Measurements from ENCODE around the gene RC3H2. TPM values are rescaled to one million over a fixed set of nuclear protein-coding genes. Genes with fewer than 3 reads are reported as not detected.
"Not testable (repeated sequence)": the region's sequence is repeated elsewhere in the genome, so short reads cannot be mapped to it uniquely, and the experiment has no call there.

Gene RC3H2
- total RNA-seq, 2 donors from 2014 or later: 56.4 to 60.1 TPM

- no peak for TF ChIP-seq CTCF (conservative IDR thresholded peaks at IDR 0.05)
- Histone ChIP-seq H3K9ac (ENCODE audit: extremely low read depth, low read length, poor library complexity, severe bottlenecking) (no peak overlapping the region), H3K27ac (ENCODE audit: low read depth, low read length) (no peak overlapping the region), H3K36me3 (ENCODE audit: control insufficient read depth, insufficient read depth, low read length) (peaks cover 89% of the 10 kb centered on the region), H3K27me3 (ENCODE audit: control insufficient read depth, insufficient read depth, low read length, poor library complexity, severe bottlenecking) (no peaks in the 10 kb centered on the region), H3K4me1 (ENCODE audit: control insufficient read depth, insufficient read depth, low read length) (no peaks in the 10 kb centered on the region), H3K4me3 (ENCODE audit: low read length) (no peak overlapping the region), H3K9me3 (ENCODE audit: control insufficient read depth, low read length) (peaks cover 41% of the 10 kb centered on the region)
- WGBS, 2 experiments (ENCODE audit: insufficient coverage in 1 of 2, insufficient read length in 1 of 2): 93% methylated on average over 3 of the region's 3 CpGs; no CpG with 5 or more reads in 1 of the 2 experiments
- no peak overlapping the region for H3K27ac Mint-ChIP-seq
- DNase-seq: no peak
- H3K9me3 Mint-ChIP-seq: peaks cover 15% of the 10 kb centered on the region
- H3K27me3 Mint-ChIP-seq (ENCODE audit: insufficient read depth): no peaks in the 10 kb centered on the region
- no peak overlapping the region for H3K4me3 Mint-ChIP-seq
- H3K4me1 Mint-ChIP-seq: no peaks in the 10 kb centered on the region
- H3K36me3 Mint-ChIP-seq (ENCODE audit: low read depth): peaks cover 84% of the 10 kb centered on the region
These were observed 47.3 kb downstream of the RC3H2 start for GRCh38 chr9:122857815-122858214.

GRCh38 chr9:122852085-122852786 is 52.9 kb downstream of the RC3H2 start:
- Mint-ChIP-seq H3K9me3 (peaks cover 28% of the 10 kb centered on the region), H3K36me3 (ENCODE audit: low read depth) (peaks cover 68% of the 10 kb centered on the region)
- H3K4me1 Mint-ChIP-seq; H3K27ac Mint-ChIP-seq; DNase-seq; H3K4me3 ChIP-seq (ENCODE audit: low read length); H3K27ac ChIP-seq (ENCODE audit: low read depth, low read length); H3K27me3 Mint-ChIP-seq (ENCODE audit: insufficient read depth); H3K4me3 Mint-ChIP-seq; H3K4me1 ChIP-seq (ENCODE audit: control insufficient read depth, insufficient read depth, low read length); H3K27me3 ChIP-seq (ENCODE audit: control insufficient read depth, insufficient read depth, low read length, poor library complexity, severe bottlenecking); H3K9ac ChIP-seq (ENCODE audit: extremely low read depth, low read length, poor library complexity, severe bottlenecking): not testable (repeated sequence)
- 96% methylated on average over 29 of the region's 59 CpGs; no CpG with 5 or more reads in 1 of the 2 experiments for WGBS, 2 experiments (ENCODE audit: insufficient coverage in 1 of 2, insufficient read length in 1 of 2)
- H3K36me3 ChIP-seq (ENCODE audit: control insufficient read depth, insufficient read depth, low read length): peaks cover 78% of the 10 kb centered on the region
- peaks cover 28% of the 10 kb centered on the region for H3K9me3 ChIP-seq (ENCODE audit: control insufficient read depth, low read length)

- no peaks in the 10 kb centered on the region for H3K4me1 ChIP-seq (ENCODE audit: control insufficient read depth, insufficient read depth, low read length)
- WGBS, 2 experiments (ENCODE audit: insufficient coverage in 1 of 2, insufficient read length in 1 of 2): 80 to 100% methylated on average over 1 to 2 of the region's 2 CpGs
- TF ChIP-seq CTCF (conservative IDR thresholded peaks at IDR 0.05): no peak
- H3K27me3 ChIP-seq (ENCODE audit: control insufficient read depth, insufficient read depth, low read length, poor library complexity, severe bottlenecking): no peaks in the 10 kb centered on the region
- Mint-ChIP-seq H3K36me3 (ENCODE audit: low read depth) (peaks cover 61% of the 10 kb centered on the region), H3K4me3 (no peak overlapping the region), H3K27me3 (ENCODE audit: insufficient read depth) (no peaks in the 10 kb centered on the region), H3K27ac (no peak overlapping the region), H3K9me3 (peaks cover 20% of the 10 kb centered on the region), H3K4me1 (no peaks in the 10 kb centered on the region)
- peaks cover 14% of the 10 kb centered on the region for H3K9me3 ChIP-seq (ENCODE audit: control insufficient read depth, low read length)
- H3K4me3 ChIP-seq (ENCODE audit: low read length): no peak overlapping the region
- DNase-seq: no peak
- no peak overlapping the region for H3K9ac ChIP-seq (ENCODE audit: extremely low read depth, low read length, poor library complexity, severe bottlenecking)
- no peak overlapping the region for H3K27ac ChIP-seq (ENCODE audit: low read depth, low read length)
- peaks cover 68% of the 10 kb centered on the region for H3K36me3 ChIP-seq (ENCODE audit: control insufficient read depth, insufficient read depth, low read length)
These were observed 56.8 kb downstream of the RC3H2 start for GRCh38 chr9:122848256-122848943.

Measured in endodermal cell (in vitro differentiated cells).